ENCODE data around the gene GALR1.
"Not testable (repeated sequence)": the region's sequence is repeated elsewhere in the genome, so short reads cannot be mapped to it uniquely, and the experiment has no call there.

GALR1 gene

DNA sequence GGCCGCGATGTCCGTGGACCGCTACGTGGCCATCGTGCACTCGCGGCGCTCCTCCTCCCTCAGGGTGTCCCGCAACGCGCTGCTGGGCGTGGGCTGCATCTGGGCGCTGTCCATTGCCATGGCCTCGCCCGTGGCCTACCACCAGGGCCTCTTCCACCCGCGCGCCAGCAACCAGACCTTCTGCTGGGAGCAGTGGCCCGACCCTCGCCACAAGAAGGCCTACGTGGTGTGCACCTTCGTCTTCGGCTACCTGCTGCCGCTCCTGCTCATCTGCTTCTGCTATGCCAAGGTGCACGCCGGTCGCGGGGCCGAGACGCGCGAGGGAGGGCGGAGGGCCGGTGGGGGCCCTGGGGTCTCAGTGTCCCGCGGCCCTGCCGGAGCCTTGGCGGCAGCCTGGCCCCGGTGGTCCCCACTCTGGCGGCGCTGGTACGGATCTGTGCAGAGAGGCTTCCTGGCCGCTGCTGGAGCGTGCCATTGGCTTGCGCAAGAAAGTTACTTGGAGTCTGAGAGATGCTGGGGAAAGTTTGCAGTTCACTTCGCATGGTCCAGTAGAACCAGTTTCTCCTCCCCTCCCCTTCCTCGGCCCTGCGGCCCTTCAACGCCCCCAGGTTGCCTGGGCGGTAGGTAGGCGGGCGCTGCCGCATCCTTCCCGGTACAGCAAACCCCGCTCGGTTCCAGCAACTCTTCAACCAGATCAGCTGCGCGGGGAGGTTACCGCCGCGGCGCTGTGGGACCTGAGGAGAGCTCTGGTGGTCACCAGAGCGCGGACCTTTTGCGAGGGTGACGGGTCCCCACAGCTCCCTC lies 1.5 kb downstream of the GALR1 start:
- DNase-seq, result no peak

DNA sequence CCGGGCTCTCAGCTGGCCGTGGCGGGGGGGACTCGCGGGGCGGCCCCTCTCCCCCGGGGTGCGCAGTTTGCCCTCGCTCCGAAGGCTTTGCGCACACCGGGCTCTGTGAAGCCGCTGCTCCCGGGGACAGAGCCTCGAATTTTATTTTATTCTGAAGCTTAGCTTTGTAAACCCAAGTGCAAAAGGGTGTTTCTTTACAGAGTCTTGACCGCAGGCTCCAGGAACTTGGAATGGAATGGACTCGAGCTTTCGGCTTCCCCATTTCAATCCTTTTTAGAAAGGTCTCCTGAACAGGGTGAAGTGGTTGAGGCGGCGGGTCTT lies 2.0 kb downstream of the GALR1 start:
- no peak for DNase-seq

DNA sequence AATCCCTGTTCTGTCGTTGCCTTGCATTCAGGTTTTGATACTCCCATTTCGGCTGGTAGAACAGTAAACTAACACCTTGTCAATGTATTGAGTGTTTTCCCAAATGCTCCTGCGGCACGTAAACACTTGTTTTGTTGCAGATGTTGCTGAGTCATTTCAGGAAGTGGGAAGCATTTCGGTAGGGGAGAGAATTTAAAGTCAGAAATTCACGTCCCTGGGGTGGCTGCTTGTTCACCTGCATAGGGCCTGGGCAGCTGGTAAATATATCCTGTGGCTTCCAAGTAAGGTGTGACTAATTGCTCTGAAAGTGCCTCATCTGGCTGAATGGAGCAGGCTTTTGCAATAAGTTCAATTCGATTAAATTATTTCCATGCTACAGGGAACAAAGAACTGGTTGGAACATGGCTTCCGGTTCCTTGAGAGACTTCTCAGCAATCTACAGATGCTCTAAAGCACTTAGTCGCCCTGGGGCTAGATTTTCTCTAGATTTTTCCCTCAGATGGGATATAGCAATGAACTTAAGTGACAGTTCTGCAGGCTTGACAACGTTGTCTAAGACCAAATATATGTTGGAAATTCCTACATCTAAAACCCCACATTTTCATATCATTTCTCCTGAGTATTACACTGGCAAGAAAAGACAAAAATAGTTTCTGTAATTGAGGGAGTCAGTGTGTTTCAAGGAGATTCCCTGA lies 5.2 kb downstream of the GALR1 start:
- no peak for DNase-seq

DNA sequence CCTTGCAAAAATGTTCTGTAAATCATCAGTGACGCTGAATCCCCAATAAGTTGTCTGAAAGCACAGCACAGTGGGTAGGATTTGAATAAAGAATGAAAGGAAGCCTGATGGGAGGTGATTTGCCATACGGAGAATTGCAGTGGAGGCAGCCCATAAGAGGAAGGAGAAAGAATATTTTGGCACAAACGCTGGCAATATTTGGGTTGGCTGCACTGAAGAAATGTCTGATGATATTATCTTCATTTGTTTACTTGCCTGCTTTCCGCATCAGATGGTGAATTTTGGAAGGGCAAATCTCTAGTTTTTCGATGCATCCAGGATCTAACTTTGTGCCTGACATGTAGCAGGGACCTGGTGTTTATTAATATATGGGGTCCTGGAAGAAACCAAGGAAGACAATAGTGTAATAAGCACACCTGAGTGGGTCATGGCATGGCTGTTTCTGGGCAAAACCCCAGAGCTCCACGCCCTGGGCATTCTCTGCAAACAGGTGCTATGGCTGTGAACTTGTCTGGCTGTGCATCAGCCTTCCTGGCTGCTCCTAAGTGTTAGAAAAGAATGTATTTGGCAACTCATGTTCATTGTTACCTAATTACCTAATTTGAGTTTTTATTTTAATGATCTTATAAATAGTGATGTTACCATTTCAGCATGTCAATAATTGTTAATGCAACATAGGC lies 5.9 kb downstream of the GALR1 start:
- DNase-seq, result no peak

DNA sequence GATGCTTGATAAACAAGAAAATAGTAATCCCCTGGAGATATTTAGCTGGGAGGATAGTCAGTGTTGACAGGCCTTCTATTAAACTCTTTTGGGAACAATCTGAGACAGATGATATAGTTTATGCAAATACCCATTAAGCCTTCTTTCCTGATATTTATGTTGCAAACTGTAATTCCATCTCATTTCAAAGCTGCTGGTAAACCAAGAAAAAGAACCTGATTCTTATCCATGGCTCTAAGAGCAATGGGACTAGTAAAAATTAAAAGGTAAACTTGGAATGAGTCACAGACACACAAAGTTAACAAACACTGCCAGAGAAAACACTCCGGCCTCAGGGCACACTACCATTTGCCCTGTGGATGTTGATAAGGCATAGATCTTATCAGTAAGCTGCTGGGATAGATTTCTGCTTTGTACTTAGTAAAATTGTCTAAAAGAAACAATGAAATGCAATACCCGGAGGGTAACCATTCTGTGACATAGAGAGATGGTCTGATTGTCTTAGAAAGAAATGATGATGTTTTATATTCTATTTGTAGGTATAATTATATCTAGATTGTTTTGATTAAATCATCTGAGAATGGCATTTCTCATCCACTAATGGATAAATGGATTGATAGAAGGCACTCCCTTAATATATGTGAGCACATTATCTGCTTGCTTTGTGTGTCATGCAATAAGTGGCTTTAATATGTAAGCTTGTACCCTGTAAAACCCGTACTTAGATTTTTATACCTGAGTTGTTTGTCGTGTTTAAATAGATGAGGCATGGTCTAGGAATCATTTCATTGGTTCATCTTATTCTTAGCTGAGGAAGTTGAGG lies 13.2 kb downstream of the GALR1 start:
- no peak for DNase-seq

DNA sequence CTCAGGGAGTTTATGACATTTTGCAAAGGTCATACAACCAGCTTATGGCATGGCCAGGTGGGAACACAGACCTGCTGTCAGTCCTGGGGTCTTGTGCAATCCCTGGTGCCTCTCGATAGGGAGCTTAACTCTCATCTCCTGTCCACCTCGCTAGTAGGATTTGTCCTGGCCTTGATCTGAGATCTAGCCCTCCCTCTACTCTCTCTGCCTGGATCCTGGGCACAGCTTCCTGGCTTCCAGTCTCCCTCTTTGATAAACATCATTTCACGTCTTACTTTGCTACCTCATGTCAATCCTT lies 13.8 kb downstream of the GALR1 start:
- DNase-seq, result no peak

DNA sequence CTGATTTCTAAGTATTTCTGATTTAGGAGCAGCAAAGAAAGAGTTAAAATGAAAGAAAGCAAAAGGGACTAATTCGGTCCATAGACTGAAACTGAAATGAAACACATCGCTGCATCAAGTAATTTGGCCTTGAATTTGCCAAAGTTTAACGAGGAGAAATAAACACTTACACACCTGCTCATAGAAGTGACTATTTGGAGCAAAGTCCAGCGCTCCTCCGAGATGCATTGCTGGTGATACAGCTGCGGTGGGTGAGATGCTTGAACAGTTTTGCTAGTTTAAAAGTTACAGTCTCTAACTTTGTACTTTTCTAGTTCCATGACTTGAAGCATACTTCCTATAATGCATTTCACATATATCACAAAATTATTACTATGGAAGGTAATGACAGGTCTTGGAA lies 18.3 kb downstream of the GALR1 start:
- no peak for DNase-seq

DNA sequence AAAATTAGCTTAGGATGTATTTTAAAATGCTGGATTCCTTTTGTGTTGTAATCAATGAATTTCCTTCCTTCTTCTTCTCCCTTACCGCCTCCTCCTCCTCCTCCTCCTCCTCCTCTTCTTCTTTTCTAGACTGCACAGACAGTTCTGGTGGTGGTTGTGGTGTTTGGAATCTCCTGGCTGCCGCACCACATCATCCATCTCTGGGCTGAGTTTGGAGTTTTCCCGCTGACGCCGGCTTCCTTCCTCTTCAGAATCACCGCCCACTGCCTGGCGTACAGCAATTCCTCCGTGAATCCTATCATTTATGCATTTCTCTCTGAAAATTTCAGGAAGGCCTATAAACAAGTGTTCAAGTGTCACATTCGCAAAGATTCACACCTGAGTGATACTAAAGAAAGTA lies 18.8 kb downstream of the GALR1 start:
- peak in 2 of 4 experiments; percentile 8 to 14 for DNase-seq

DNA sequence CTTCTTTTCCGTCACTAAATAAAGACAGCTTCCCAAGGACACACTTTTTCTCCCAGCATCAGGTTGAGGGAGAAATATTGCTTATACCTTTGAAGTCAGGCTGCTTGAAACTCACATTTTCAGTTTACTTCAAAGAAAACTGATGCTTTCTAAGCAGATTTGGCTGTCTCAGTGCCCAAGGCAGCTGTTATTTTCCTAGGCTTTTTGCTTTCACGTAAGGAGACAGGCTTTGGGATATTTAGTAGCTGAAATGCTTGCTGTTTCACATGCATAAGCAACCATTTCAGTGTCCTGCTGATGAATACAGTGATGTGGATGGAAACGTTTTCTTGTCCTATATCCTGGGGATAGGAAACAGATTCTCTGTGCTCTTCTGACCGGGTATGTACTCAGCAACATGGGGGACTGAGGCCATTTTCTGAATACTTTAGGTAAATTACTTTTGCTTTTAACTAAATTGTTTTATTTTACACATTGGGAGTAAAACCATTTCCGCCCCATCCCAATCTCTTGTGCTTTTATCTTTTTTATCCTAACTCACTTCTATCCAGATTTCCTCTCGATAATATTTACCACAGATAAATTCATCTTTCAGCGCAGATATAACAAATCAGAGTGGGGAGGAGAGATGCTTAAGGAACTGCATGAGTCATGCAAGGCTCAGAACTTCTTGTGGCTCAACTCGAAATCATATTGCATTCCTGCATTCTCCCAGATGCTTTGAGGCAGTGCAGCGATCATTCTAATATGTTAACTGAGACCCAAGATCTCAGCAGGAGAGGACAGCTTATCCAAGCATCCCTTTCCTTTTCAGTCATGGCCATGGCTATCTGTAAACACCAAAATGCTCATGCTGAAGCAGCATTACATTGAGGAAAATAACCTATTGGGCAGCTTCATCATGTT lies 22.2 kb downstream of the GALR1 start:
- DNase-seq, result no peak

DNA sequence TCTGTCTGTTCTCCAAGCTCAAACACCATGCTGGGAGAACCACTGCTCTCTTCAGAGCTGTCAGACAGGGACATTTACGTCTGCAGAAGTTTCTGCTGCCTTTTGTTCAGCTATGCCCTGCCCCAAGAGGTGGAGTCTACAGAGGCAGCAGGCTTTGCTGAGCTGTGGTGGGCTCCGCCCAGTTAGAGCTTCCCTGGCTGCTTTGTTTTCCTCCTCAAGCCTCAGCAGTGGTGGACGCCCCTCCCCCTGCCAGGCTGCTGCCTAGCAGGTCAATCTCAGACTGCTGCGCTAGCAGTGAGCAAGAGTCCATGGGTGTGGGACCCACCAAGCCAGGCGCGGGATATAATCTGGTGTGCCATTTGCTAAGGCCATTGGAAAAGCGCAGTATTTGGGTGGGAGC lies 41.2 kb downstream of the GALR1 start:
- not testable (repeated sequence) for DNase-seq

DNA sequence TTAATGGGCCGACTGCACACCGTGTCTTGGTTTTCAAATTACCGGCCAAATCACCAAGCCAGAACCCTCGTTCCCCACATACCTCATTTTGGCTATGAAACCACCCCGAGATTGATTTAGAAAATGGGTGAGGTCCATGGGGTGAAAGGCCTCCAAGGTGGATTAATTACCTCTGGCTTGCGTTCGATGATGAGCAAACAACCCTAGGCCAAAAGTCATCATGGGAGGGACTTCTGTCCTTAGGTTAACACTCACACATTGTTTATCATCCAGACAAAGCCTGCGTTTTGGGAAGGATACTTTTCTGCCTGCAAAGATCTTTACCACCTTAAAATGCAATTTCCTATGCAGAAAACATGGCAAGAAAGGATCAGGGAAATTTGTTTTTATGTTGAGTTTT lies 48.5 kb downstream of the GALR1 start:
- DNase-seq, result no peak

DNA sequence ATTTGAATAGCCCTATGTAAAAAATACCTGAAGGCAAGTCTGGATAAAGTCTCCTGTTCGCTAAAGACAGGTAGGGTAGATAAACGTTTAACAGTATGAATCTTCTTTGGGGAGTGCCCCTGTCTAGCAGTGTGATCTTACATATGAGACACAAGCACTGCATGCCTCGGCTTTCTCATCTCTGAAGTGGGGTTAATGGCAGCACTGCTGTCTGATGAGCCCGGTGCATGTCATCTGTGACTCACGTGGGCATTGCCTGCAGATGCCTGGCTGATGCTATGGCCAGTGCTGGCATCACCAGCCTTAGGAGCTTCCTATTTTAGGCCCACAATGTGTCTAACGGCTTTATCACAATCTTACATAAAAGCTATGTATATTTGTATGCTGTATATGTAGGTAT lies 50.1 kb downstream of the GALR1 start:
- no peak for DNase-seq

DNA sequence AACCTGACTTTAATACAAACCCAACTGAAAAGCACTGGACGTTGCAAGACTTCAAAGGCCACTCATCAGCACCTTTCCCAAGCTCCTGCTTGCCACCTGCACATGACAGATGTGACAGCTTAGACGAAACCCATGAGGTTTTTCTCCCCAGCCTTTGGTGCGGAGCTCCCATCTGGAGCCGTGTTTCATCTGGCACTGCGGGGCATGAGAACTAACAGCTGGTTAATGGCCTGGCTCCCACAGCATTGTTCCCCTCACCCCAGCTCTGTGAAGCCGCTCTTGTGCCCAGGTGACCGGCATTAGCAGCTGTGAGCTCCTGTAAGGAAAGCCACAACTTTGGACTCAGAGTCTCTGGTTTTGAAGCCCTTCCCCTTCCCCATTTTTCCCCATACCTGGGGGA lies 50.9 kb downstream of the GALR1 start:
- DNase-seq, result no peak

DNA sequence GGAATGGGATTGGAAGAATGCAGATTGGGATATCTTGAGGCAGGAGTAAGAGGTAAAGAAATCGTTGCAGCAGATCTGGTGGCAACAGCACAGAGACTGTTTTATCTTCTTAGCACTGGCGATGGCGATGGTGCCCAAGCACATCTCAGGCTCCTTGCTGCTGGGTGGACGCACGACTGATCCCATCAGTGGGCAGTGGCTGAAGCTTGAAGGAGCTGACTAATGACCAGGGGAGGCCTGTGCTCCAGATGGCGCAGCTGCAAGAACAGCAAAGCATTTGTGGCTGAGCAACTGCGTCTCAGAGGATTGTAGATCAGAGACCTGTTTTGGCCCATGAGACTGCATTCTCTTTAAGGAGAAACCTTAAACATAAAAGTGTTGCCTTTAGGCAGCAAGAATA lies 54.6 kb downstream of the GALR1 start:
- no peak for DNase-seq

DNA sequence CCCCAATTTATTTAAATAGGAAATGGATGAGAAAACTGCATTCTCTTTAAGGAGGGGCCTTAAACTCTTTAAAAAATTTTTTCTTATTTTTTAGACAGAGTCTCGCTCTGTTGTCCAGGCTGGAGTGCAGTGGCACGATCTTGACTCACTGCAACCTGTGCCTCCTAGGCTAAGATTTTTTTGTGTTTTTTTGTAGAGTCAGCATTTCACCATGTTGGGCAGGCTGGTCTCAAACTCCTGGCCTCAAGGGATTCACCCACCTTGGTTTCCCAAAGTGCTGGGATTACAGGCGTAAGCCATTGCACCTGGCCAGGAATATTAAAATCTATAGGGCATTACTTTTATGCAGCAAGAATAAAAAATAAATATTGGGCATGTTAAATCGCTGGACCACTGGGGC lies 56.0 kb downstream of the GALR1 start:
- no peak for DNase-seq

DNA sequence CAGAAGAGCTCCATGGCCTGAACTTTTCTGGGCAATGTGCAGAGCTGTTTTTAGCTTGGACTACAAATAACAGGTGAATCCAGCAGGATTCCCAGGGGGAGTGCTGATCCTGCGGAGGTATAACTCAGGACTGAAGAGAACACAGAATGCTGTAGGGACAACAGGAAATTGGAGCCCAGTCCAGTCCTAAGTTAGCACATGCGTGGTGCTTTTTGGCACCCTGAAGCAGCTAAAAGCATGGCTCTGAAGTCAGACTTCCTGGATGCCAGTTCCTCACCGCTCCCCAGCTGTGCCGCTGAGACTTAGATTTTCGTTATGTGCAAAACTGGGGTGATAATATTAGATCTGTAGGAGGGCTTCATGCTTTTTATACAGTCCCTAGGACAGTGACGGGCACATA lies 58.6 kb downstream of the GALR1 start:
- no peak for DNase-seq

DNA sequence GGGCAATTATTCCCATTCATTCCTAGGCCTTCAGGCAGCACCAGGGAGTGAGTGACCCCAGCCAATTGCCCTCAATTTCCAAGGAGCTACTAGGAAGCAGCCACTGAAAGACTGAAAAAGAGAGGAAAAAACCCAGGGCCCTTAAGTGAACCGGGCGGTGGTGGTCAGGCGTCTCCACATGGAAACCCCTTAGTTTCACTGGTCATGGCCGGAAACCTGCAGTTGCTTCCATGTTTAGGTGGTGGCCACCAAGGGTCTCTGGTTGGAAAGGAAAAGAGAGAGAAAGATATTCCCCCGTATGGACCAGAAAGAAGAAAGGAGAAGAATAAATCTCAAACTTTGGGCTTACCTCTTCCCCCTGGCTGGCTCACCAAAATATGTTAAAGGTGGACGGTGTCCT lies 64.9 kb downstream of the GALR1 start:
- no peak for DNase-seq

DNA sequence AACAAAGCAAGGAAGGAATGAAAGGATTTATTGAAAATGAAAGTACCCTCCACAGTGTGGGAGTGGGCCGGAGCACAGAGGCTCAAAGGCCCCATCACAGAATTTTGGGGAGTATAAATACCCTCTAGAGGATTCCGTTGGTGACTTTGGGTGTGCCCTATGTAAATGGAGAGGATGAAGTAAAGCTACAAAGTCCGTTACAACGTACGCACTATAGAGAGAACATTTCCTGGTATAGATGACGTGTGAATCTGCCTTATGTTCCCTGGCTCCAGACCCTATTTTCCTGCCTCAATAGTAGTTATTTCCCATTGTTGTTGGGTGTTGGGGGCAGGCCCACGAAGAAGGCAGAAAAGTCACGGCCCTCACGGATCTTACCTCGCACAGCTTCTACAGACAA lies 65.3 kb downstream of the GALR1 start:
- no peak for DNase-seq

DNA sequence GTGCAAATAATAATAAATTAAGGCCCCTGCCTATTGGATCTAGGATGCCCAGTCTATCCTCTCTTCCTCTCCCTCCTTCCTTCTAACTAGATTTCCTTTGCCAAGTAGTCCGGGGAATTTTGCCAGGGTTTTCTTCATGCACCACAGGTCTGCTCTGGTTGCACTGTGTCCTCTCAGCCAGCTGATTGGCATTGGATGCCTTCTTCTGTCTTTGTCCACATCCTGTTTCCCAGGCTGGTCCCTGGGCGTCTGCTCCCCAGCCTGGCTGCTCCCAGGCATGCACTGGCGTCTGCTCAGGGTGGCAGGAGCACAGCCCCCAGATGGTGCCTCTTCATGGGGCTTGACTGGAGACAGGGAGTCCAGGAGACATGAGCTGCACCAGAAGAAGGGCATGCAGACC lies 66.4 kb downstream of the GALR1 start:
- no peak for DNase-seq

DNA sequence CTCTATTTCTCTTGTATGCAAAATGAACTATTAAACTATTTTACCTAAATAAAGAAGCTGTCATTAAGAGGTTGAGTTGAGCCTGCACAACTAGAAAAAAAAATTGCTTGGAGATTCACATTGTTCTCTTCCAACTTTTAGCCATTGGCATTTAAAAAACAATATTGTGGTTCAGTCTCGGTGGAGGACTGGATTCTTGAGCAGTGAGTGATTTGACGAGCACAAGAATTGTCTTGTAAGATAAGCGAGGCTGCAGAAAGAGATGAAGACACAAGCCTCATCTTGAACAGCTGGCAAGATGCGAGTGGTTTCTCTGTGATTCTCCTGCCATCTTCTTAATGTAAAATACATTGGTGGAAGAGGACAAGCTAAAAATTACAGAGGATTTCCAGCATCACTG lies 67.0 kb downstream of the GALR1 start:
- no peak for DNase-seq

DNA sequence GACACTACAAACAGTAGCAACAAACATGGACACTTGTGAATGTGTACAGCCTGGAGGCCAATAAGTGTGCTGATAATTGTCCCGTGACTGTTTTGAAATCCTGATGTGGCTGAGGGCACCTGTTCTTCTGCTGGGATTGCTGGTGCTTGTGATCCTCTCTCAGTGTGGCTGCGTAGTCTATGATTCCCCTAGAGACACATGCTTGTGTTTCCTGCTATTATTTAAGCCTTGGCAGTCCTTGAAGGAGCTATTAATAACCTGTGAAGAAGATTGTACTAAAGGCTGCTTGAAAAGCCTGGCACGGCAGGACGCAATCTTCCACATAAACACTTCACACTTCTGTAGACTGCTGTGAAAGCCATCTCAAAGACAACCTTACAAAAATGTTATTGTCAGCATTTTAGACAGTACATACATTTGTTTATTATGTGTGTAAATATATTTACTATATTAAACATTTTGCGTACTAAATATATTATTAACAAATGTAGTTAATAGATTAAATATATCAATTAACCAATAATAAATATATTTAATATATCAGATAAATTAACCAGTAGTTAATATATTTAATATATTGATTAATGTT lies 71.4 kb downstream of the GALR1 start:
- DNase-seq, result no peak
